ENCODE measurements around the gene CCDC57. TPM values are rescaled to one million over a fixed set of nuclear protein-coding genes. Genes with fewer than 3 reads are reported as not detected.

CCDC57 gene
- polyA plus RNA-seq, 3 donors, result 17.1 to 43.8 (median 20.1) TPM

DNA sequence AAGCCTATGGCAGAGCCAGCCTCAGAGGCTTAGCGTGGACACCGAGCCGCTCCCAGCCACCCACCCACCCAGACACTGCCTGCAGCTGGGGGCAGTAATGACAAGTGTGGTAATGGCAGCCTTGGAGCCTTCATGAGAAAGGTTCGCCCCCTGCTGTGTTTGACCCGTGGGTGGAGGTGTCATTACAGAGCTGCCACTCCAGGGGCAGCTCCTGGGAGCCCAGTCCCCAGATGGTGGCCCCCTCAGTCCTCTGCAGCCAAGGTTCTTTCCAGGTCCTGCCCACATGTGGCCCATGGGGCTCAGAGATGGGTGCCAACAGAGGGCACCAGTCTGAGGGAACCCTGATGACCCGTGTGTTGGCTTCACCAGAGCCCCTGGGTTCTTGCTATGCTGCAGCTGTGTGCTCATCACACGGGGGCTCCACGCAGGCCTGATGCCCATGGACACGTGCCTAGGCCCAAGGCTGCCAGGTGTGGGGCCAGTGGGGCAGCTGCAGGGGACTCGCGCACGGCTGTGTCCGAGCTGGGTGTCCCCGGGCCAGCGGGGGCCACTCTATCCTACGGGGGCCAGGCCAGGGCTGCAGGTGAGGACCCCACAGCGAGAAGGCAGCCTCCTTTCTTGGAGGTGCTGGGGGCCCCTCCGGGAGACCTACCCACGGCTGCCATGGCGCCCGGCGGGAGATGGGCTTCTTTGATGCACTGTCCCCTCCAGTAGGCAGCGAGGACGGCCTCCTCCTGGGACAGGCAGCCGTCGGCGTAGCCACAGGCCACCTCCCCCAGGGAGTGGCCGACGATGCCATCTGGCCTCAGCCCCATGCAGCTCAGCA lies 122.7 kb downstream of the CCDC57 start:
- Mint-ChIP-seq H3K4me1 (no peaks in the 10 kb centered on the region), H3K27me3 (ENCODE audit: low read depth in 3 of 3) (peaks cover 0 to 2% (median 0%) of the 10 kb centered on the region in 3 donors), H3K36me3 (peaks cover 16 to 65% of the 10 kb centered on the region in 2 donors), H3K9me3 (no peaks in the 10 kb centered on the region), H3K27ac (no peak overlapping the region), H3K4me3 (no peak overlapping the region)
- Histone ChIP-seq H3K9me3 (replicated peaks in 1 of 2; ENCODE audit: control insufficient read depth in 1 of 2, insufficient read depth in 1 of 2, low read length in 2 of 2) (no peaks in the 10 kb centered on the region), H3K36me3 (replicated peaks in 1 of 2; ENCODE audit: control insufficient read depth in 1 of 2, insufficient read depth in 2 of 2, low read length in 2 of 2) (peaks cover 82 to 85% of the 10 kb centered on the region in 2 donors), H3K9ac (ENCODE audit: insufficient read depth, low read length, poor library complexity, severe bottlenecking) (no peak overlapping the region), H2AFZ (ENCODE audit: insufficient read depth, low read depth, low read length, poor library complexity, severe bottlenecking) (no peak overlapping the region), H3K4me3 (replicated peaks in 1 of 3; ENCODE audit: low read depth in 2 of 3, low read length in 3 of 3) (no peak overlapping the region), H4K20me1 (ENCODE audit: insufficient read depth, low read length) (no peaks in the 10 kb centered on the region), H3K27me3 (ENCODE audit: control insufficient read depth in 2 of 2, insufficient read depth in 2 of 2, low read length in 2 of 2) (no peaks in the 10 kb centered on the region), H3K79me2 (ENCODE audit: insufficient read depth, low read length) (no peaks in the 10 kb centered on the region), H3K4me1 (ENCODE audit: control insufficient read depth in 1 of 2, insufficient read depth in 2 of 2, low read length in 2 of 2) (no peaks in the 10 kb centered on the region), H3K4me2 (replicated peaks; ENCODE audit: extremely low read depth, low read length, poor library complexity, severe bottlenecking) (no peak overlapping the region), H3K27ac (ENCODE audit: low read depth in 1 of 2, low read length in 2 of 2) (no peak overlapping the region)
- DNase-seq, result no peak
- TF ChIP-seq, protein P1, sequence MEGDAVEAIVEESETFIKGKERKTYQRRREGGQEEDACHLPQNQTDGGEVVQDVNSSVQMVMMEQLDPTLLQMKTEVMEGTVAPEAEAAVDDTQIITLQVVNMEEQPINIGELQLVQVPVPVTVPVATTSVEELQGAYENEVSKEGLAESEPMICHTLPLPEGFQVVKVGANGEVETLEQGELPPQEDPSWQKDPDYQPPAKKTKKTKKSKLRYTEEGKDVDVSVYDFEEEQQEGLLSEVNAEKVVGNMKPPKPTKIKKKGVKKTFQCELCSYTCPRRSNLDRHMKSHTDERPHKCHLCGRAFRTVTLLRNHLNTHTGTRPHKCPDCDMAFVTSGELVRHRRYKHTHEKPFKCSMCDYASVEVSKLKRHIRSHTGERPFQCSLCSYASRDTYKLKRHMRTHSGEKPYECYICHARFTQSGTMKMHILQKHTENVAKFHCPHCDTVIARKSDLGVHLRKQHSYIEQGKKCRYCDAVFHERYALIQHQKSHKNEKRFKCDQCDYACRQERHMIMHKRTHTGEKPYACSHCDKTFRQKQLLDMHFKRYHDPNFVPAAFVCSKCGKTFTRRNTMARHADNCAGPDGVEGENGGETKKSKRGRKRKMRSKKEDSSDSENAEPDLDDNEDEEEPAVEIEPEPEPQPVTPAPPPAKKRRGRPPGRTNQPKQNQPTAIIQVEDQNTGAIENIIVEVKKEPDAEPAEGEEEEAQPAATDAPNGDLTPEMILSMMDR (IDR thresholded peaks at IDR 0.05), result no peak
- intact Hi-C loops (cut with micrococcal nuclease), result loop anchor here in 1 of 2 donors (10.0 kb wide), 1 partner anchor 55 kb away; the partner anchor contains the start of genes DCXR and RAC3
- 95% methylated on average over 25 of the region's 29 CpGs for WGBS (ENCODE audit: insufficient coverage)

DNA sequence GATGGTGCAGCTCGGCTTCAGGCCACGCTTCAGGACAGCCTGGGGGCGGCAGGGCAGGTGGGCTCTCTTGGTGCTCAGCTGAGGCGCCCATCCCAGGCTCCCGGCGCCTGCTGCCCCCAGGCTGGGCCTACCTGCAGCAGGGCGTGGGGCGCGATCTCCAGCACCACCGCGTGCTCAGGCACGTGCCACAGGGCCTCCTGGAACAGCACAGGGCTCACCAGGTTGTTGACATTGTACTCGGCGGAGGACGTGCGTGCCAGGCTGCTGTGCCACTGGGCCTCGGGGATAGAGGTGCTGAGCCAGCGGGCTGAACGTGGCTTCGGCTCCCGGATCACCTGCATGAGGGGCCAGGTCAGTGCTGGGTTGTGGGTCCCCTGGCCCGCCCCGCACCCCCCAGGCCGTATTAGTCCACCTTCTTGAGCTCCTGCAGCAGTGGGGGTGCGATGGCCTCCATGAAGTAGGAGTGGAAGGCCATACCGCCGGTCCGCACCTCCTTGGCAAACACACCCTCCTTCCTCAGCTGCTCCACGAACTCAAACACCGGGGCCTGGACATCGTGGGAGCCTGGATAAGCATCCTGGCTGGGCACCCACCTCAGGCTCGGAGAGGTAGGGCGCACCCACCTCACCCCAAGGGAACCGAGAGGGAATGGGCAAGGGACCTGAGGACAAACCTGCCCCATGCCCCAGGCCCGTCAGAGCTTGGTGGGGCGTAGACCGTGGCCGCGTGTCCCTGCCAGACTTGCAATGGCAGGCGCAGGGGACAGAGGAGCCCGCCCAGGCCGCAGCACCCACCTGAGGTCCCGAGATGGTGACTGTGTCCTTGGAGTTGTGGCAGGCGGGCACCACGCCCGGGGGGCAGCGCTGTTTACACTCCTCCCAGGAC lies 123.6 kb downstream of the CCDC57 start:
- no peak overlapping the region for H3K27ac Mint-ChIP-seq
- no peaks in the 10 kb centered on the region for H3K9me3 Mint-ChIP-seq
- no peak overlapping the region for H3K9ac ChIP-seq (ENCODE audit: insufficient read depth, low read length, poor library complexity, severe bottlenecking)
- H3K4me3 ChIP-seq (replicated peaks in 1 of 3; ENCODE audit: low read depth in 2 of 3, low read length in 3 of 3), result no peak overlapping the region
- intact Hi-C loops (cut with micrococcal nuclease), result no loop called here
- H3K27ac ChIP-seq (ENCODE audit: low read depth in 1 of 2, low read length in 2 of 2), result no peak overlapping the region
- no peaks in the 10 kb centered on the region for H3K27me3 ChIP-seq (ENCODE audit: control insufficient read depth in 2 of 2, insufficient read depth in 2 of 2, low read length in 2 of 2)
- H2AFZ ChIP-seq (ENCODE audit: insufficient read depth, low read depth, low read length, poor library complexity, severe bottlenecking), result no peak overlapping the region
- H3K4me3 Mint-ChIP-seq, result no peak overlapping the region
- no peak overlapping the region for H3K4me2 ChIP-seq (replicated peaks; ENCODE audit: extremely low read depth, low read length, poor library complexity, severe bottlenecking)
- peaks cover 20 to 72% of the 10 kb centered on the region in 2 donors for H3K36me3 Mint-ChIP-seq
- no peaks in the 10 kb centered on the region for H3K4me1 Mint-ChIP-seq
- no peaks in the 10 kb centered on the region for H4K20me1 ChIP-seq (ENCODE audit: insufficient read depth, low read length)
- no peaks in the 10 kb centered on the region for H3K9me3 ChIP-seq (replicated peaks in 1 of 2; ENCODE audit: control insufficient read depth in 1 of 2, insufficient read depth in 1 of 2, low read length in 2 of 2)
- no peaks in the 10 kb centered on the region for H3K79me2 ChIP-seq (ENCODE audit: insufficient read depth, low read length)
- no peaks in the 10 kb centered on the region for H3K4me1 ChIP-seq (ENCODE audit: control insufficient read depth in 1 of 2, insufficient read depth in 2 of 2, low read length in 2 of 2)
- TF ChIP-seq, protein P1 (IDR thresholded peaks at IDR 0.05), result no peak
- no peak for DNase-seq
- H3K27me3 Mint-ChIP-seq (ENCODE audit: low read depth in 3 of 3), result peaks cover 0 to 2% (median 0%) of the 10 kb centered on the region in 3 donors
- 98% methylated on average over 32 of the region's 47 CpGs for WGBS (ENCODE audit: insufficient coverage)
- H3K36me3 ChIP-seq (replicated peaks in 1 of 2; ENCODE audit: control insufficient read depth in 1 of 2, insufficient read depth in 2 of 2, low read length in 2 of 2), result peaks cover 85 to 91% of the 10 kb centered on the region in 2 donors

All from CD14-positive monocyte (primary cell).